GM19372 (cell line): ENCODE measurements around the gene NRXN3.

Experiments used
- ATAC-seq: cut with Tn5 transposase; IDR thresholded peaks from one replicate; pipeline ENCODE4 v1.9.1; 2021; ENCODE audit warnings: mild to moderate bottlenecking, low read depth, moderate library complexity; ENCODE audit not compliant: unreplicated experiment

Gene NRXN3

DNA sequence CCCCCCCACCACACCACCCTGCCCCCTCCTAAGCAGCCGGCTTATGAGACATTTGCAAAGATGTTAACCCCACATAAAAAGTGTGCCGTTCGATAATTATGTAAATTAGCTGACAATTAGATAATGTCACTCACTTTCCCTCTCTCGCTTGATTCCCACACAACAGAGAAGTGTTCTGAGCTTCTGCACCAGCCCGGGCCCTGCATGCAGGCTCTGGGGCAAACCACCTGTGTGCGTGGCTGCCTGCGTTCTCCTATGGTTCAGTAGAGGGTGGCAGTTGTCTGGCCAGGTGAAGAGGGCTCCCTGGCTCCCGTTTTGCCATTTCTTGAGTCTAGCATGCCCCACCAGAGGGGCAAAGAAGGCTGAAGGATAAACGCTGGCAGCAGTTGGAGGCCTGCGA, 68.0 kb downstream of the NRXN3 start:
- ATAC-seq: no peak

DNA sequence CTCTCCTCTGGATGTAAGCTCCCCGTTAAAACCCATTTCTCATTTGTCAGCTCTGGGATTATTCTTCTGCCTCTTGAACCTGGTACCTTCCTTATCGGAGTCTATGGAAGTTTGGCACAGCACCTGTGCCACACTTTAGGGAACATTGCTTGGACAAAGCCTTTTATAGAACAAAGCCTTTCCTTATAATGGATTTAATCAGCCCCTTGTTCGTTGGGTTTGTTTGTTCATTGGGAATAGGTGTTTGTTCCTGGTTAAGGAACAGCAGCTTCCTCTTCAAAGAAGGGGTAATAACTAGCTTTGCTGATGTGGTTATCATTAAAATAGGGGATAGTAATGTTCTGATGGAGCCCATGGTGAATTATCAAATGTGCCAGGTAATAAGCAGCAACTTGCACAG, 70.4 kb downstream of the NRXN3 start:
- ATAC-seq: no peak

DNA sequence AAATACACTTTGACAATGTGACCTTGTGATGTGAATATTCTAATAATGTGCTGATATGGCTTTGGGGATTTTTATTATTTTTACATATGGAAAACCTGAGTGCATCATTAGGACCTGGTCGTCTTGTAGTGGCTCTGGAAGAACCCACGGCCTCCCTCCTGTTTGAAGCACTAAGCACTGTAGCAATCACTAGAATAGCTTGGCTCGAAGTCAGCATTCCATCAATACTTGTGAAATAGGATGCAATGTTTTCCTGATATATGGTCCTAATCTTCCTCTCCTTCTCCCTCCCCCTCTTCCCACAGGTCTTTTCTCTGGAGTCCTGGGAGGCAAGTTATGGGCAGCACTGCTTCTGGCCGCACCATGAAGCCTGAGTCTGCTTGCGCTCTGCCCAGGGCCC, 71.9 kb downstream of the NRXN3 start:
- no peak for ATAC-seq

DNA sequence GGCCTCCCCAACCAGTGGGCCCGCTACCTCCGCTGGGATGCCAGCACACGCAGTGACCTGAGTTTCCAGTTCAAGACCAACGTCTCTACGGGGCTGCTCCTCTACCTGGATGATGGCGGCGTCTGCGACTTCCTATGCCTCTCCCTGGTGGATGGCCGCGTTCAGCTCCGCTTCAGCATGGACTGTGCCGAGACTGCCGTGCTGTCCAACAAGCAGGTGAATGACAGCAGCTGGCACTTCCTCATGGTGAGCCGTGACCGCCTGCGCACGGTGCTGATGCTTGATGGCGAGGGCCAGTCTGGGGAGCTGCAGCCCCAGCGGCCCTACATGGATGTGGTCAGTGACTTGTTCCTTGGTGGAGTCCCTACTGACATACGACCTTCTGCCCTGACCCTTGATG, 73.0 kb downstream of the NRXN3 start:
- ATAC-seq: no peak

DNA sequence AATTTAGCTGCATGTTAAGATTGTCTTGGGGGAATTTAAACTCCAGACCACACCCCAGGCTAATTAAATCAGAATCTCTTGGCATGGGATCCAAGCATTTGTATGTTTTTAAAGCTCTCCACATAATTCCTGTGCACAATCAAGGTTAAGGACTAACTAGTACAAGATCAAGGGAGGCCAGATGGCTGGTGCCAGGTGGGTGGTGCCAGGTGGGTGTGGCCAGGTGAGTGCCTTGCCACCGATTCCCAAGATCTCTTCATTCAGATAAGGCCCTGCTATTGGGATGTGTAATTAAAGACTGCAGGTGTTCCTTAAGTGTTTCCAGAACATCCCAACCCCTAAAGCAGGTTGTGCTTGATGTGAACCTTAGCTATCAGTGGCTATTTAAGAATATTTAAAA, 75.1 kb downstream of the NRXN3 start:
- ATAC-seq: no peak

DNA sequence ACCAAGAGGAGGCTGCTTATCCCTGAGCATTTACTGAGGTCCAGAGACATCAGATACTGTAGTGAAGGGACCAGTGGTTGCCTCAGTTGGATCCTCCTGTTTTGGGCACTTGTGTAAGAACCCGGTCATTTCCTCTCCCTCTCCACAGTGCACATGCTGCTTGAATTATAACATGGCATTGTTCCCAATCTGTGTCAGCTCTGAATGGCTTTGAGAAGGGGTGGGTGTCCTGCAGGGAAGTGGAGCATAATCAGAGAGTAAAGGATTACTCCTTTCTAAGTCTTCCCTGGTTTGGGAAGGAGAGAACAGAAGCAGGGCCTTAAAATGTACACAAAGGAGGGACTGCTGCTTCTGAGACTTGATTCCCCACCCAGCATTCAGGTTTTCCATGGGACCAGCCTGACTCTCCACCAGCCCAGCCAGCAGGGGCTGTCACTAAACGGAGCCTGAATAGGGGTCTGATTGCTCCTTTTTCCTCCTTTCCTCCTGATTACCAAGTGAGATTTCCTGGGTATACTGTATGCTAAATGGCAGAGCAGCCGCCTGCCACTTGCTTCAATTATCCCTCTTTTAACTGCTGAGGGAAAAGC, 78.4 kb downstream of the NRXN3 start:
- ATAC-seq: no peak

DNA sequence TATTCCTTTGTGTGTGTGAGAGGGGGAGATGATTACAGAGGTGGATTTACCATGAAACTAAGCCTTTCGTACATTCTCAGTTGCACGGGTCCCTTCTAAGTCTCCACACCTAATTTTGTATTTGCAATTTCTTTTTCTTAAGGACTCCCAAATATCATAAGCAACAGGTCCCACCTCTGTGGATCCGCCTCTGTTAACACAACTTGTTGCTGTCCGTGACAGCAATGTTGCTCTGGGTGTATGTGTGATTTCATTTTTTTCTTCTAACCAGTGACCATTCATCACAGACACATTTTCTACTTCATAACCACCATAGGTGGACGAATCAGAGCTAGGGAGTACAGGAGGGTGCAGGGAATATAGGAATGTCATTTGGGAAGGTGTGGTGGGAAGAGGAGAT, 81.1 kb downstream of the NRXN3 start:
- no peak for ATAC-seq

DNA sequence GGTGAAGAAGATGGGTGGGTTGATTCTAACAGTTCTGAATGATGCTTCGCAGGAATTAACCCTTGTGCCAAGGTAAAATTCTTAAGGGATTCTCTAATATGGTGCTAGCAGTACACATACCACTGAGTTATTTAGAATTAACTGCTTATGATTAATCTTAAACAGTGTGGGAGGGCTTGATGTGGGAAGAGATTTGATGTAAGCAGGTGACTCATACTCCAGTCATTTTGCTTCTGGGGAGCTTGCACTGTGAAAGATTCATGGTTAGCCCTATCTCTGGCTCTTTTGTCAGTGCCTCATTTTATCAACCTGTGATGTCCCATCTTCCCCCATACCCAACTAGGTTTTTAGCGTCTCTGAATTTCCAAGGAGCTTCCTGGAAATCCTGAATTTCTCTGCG, 83.8 kb downstream of the NRXN3 start:
- no peak for ATAC-seq

DNA sequence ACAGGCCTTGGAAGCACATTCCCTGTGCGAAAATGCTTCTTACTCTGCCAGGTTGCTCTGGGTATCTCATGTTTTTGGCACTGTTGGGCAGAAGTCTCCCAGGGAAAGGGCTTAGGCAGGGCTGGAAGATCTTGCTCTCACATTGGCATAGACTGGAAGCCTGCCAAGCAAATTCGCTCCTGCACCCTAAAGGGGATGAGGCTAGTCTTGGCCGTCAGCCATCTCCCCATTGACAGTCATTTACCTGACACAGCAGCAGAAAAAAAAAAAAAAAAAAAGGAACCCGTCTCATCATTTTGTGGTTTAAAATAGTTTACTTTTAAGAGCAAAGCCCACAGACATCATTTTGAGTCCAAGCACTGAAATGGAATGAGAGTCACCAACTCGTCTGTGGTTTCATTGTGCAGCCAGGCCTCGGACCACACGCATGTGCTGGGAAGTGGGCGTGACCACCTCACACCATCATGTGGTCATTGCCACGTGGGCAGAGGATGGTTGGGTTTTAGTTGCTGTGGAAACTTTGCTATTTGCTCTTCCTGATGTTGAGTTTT, 84.8 kb downstream of the NRXN3 start:
- ATAC-seq: no peak

DNA sequence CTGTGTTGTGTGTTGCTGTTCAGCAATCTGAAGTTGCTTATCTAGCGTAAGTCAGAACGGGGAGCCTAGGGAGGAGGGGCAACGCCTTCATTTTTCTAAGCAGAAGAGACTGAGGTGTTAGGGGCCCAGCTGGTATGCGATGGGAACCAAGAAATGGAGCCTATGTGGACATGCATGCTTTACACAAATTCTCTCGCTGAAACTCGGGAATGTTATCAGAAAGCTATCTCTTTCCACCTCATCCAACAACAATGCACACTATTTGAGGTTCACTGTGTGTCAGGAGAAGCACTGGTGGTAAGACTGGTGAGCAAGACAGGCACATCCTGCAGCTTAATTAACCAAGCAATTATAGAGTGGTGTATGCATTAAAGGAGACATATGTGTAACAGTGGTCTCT, 89.7 kb downstream of the NRXN3 start:
- no peak for ATAC-seq

DNA sequence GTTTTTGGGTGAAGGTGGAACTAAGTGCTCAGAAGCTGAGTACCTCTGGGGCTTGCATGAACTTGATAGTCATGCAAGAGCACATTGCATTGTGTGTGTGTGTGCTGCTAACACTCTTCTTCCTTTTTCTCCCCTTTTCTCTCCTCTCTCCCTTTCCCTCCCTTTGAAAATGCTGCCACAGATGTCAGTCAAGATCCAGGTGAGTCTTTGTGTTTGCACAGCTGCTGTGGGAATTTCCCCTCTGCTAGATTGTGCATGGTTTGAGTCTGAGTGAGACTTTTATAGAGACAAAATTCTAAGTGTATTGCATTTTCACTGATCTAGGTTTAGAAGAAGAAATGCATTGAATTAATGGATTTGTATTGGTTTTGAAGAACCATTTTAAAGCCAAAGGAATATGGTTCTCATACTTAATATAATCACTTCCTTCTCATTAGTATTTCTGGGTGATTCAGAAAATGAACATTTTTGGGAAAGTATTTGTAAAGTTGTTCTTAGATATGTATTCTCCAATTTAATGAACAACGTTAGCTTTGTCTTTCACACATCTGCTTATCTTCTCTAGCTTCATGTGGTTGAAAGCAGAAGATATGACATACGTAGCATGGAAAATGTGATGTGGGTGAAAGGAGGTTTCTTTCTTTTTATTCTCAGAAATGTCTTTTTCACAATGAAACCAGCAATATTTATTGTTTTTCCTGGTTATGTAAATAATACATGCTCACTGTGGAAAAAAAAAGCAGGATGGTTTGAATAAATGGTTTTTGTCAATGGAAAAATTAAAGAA, 108.5 kb downstream of the NRXN3 start:
- ATAC-seq: no peak

DNA sequence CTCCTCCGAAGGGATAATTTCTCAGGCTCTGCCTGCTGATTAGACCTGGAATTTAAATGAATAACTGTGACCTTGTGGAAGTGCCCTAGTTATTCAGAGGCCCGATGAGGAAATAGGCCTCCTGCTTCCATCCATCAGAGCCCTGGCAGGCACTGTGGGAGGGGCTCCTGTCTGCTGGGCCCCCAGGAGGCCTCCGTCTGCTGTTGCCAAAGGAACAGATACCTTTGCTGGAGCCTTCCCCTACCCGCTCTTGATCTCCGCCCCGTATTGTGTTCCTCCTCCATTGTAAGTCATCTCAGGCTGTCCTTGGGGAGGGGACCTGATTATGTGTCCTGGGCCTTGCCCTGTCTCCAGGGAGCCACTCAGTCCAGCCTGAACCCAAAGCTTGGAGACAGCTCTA, 112.3 kb downstream of the NRXN3 start:
- ATAC-seq: no peak

DNA sequence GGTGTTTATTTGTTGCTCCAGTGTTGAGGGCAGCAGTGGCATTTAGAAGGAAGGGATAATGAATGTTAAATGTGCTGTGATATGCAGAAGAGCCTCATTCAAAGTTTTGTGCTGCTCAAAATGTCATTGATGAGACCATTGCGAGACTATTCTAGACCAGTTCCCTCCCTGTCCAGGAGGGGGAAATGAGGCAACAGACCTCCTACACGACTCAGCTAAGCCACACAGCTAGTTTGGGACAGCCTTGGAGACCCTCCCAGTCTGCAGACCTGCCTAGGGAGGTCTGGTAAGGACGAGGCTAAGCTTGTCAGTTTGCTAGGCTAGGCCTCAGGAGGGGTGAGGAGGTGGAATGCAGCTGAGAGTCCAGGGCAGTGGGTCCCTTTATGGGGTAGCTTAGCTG, 116.0 kb downstream of the NRXN3 start:
- no peak for ATAC-seq

DNA sequence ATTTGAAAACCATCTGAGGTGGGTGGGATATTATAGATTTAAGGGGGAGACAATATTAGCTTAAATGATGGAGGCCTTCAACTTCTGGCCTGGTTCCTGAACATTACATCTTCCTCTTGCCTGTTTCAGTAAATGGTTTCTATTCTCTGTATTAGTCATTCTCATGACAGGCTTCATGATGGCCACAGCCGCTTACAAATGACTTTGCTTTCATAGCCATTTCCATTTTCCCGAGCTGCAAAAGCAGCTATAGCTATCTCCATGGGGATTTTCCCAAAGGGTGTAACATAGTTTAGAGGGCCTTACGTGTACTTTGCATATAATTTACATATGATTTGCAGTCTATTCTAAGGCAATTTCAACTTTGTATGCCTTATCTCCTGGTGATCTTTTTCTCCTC, 121.8 kb downstream of the NRXN3 start:
- peak; percentile 70 for ATAC-seq

DNA sequence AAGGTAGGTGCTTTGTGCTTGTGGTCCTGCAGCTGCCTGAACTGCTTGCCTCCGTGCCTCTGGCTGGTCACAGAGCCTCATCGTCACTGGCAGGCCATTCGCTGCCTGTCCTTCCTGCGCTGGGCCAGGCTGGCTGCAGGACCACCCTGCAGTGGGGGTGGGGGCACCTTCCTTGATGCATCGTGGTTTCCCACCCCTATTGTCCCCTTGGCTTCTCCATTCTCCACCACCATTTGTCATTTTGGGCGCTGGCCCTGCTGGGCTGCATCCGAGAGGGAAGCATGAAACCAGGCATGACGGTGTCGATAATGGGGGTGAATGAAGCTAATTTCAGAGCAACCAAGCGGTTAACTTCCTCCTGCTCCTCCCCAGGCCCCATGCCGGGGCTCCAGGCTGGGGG, 127.7 kb downstream of the NRXN3 start:
- ATAC-seq: no peak

DNA sequence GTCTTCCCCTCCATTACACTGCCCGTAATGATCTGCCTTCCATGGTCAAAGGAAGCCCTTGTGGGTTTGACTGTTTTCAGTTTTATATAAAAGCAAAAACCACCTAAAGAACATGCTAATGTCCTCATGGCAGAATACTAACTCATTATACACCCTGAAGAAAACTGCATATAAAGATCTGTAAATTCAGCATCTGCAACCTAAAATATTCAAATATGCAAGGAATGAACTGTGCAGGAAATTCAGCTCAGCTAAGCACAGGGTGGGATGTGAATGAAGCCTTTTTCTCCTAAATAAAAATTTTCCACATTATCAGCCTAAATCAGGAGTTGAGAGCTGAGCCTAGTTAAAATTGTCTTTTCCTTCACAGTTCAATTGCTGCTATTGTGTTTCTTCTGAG, 128.1 kb downstream of the NRXN3 start:
- ATAC-seq: no peak

DNA sequence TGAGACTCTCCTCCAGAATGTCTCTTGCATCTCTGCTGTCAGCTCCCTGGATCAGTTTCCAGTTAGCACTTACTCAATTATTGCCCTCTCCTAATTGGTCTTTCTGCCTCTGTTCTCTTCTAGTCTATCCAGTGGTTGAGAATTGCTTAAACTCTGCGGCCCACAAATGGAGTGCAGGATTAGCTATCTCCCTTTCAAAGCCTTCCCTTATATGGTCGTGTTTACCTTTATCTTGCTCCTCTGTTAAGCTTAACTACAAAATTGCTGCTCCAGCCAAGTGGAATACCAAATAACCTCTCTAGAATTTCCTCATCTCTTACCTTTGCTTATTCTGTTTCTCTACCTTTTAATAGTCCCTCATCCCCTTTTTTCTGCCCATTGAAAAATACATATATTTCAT, 132.7 kb downstream of the NRXN3 start:
- no peak for ATAC-seq

DNA sequence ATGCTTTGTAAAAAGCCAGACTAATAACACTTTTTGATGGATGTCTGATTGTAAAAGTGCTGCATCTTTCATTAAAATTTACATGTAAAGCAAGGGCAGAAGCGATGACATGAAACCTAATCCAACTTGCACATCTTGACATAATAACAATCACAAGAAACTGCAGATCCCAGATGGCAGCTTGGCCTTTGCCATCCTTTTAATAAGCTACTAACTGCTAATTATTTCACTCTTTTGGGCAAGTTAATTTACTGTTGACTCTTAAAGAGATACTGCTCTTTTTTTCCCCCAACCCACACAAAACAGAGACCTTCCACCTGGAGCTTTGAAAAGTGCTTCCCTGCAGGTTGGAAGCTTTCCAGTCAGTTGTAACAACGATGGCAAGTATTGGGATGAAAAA, 137.5 kb downstream of the NRXN3 start:
- no peak for ATAC-seq

DNA sequence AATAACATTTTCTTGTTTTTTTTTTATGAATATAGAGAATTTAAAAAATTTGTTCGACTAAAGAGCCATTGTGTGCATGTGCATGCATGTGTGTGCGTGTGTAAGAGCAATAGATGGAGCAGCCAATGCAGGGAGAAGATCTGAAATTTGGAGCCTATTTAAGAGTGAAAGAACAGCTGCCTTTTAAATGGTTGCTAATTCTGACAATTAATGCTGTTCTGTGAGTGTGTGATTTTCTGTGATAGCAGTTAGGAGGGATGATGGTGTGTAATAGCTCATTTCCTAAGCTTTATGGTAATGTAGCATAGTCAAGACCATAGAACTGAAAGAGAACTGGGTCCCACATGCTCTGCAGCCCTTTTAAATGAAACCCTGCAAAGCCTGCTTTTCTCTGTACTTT, 137.9 kb downstream of the NRXN3 start:
- ATAC-seq: no peak

DNA sequence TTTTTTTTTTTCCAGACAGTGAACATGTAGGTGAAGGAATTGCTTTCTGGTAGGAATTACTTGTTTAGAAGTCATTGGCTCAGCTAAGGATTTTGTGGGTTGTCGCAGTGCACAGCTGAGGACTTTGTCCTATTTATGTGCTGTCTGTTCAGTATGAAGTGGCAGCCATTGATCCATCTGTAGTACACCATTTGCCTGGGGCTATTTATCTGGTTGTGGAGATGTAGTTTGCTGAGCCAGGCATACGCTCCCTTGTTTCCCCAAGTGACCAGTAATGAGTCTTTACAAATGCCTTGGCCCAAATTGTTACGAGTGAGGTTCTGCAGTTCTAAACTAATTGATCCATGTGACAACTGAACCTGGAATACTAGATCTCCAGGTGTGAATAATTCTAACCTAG, 140.1 kb downstream of the NRXN3 start:
- no peak for ATAC-seq

DNA sequence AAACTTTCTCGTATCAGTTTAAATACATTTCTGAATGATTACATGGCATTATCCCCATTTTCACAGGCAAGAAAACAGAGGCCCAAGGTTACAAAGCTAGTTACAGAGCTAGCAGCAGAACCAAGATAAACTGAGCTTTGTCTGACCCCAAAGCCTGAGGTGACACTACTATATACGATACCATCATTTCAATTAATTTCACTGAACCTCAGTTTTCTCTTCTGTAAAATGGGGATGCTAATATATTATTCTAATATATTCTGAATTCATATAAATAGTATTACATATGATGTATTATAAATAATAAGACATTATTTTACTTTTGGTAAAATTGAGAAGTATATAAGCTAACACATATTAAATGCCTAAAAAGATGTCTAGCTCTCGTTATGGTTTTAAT, 143.3 kb downstream of the NRXN3 start:
- ATAC-seq: no peak

DNA sequence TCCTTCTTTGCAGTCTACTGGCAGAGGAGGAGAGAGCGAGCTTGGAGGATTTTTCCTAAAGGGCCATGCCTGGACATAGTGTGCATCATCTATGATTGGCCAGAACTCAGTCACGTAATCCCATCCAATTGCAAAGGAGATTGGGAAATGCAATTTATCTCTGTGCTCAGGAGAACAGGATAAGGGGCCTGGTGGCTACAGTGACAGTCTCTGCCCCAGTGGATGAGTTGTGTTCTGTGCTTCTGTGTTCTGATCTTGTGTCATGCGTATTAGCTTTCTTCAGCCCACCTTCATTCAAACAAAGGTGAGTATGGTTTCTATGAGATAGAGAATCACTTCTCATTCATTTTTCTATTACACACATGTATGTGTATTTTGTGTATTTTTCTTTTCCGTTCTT, 144.3 kb downstream of the NRXN3 start:
- ATAC-seq: no peak
